ENCODE data around the gene PTOV1.

DNA sequence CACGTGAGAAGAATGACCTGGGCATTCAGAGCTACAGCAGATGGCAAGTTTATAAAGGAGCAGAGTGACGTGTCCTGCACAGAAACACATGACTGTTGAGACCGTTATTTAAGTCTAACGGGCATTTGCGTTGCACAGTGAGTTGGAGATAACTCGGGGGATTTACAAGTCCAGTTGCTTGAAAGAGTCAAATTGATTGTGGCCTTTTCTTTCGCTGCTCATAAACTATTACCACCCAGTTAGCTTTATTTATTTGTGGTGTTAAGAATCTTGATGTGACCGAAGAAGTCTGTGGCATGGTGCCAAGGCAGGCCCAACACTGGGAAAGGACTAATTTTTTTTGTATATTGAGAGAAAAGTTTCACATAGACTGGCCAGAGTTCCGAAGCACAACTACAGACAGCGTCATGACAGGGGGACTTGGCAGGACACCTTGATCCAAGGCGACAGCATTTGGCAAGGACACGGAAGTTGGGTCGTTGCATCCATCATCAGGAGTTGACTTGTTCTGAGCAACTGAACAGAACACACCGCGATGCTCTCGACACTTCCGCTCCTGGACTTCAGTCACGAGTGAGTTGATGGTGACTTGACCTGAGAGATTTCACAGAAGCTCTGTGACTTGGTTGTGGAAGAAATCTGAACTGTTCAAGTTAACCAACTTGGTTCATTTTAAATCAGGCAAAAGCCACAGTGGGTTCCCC, 11.9 kb upstream of the PTOV1 start:
- TF ChIP-seq CTCF (IDR thresholded peaks at IDR 0.05; ENCODE audit: low read depth, low read length, poor library complexity, severe bottlenecking) (no peak), EZH2phosphoT487 (IDR thresholded peaks at IDR 0.05; ENCODE audit: borderline replicate concordance, low read length) (no peak)

All from DOHH2 (cell line).